HUDEP-2 (cell line): Measurements from ENCODE around the gene HELZ2.

Source experiments
- DNase-seq, 76 experiments: peaks; one replicate each; lab custom pipeline; 2025; ENCODE audit not compliant: unreplicated experiment in 76 of 76; lab: John Stamatoyannopoulos, UW

The HELZ2 gene

DNA sequence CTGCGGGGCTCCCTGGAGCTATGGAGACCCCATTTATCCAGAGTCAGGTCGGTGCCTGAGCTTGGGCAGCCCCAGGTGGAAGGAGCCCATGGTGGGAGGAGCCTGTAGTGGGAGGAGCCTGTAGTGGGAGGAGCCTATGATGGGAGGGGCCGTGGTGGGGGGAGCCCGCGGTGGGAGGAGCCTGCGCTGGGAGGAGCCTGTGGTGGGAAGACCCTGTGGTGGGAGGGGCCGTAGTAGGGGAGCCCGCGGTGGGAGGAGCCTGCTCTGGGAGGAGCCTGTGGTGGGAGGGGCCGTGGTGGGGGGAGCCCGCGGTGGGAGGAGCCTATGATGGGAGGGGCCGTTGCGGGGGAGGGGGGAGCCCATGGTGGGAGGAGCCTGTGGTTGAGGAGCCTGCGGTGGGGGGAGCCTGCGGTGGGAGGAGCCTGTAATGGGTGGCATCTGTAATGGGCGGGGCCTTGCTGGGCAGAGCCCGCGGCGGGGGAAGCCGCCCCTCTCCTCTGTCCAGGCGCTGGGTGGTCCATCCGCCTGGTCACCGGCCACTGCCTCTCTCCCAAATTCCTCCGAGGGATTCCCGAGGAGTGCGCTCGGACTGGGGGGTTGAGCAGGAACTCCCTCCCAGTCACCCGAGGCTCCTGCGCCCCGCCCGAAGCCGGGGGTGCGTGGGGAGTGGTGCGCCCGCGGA lies 20.6 kb downstream of the HELZ2 start:
- DNase-seq = peak in 73 of 76 experiments; percentile 30 to 99 (median 84)

GRCh38 chr20:63552481-63553249 lies 21.4 kb downstream of the HELZ2 start:
- peak in 44 of 76 experiments; percentile 7 to 73 (median 40) for DNase-seq

DNA sequence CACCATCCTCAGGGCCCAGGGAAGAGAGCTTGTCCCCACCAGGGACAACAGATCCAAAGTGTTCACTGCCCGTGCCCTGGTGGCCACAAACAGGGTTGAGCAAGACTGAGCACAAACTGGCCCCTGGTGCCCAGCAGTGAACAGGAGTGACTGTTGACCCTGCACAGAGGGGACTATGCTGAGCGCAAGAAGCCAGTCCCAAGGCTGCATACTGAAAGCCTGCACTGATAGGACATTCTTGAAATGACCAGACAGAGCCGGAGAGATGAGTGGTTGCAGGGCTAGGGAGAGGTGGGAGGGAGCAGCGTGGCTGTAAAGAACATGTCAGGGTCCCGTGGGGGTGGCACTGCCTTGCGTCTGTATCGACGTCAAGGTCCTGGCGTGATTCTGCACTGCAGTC lies 23.0 kb downstream of the HELZ2 start:
- DNase-seq = no peak

GRCh38 chr20:63549679-63550282 lies 24.3 kb downstream of the HELZ2 start:
- DNase-seq = no peak

GRCh38 chr20:63549019-63549418 lies 25.0 kb downstream of the HELZ2 start:
- DNase-seq = no peak

- DNase-seq = no peak
Observed at GRCh38 chr20:63548542-63548941, 25.5 kb downstream of the HELZ2 start.

DNA sequence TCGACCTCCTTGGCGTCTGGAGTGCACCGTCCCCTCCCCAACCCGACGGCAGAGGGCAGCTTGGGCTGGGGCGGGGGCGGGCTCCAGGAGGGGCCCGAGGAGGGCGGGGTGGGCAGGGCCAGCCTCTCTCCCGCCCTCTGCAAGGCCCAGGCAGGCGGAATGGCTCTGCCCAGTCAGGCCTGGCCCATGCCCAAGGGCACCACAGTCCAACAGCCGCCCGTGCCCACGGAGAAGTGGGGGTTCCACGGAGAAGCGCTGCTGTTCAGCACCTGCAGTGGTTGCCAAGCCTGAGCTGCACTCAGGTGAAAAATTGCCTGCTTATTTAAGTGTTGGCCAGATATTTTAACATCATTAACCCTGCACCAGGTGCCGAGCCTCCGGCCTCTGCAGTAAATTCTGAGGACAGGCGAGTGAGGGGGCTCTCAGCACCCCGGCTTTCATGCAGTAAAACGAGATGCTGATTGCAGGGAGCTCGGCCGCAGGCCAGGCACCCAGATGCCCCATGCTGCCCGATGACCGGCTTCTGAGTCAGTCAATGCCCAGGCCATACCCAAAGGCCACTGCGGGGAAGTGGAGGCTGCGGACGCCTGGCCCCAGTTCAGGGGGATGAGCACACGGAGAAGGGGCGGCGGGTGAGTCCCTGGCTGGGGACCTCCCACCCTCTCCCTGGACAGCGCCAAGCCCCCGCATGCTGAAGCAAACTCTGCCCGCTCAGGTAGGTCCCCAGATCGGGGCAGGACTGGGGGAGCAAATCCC lies 26.1 kb downstream of the HELZ2 start, which contains the start of gene SRMS:
Gene SRMS, minus strand, starts transcription at position 25 of the 756 bp plus-strand sequence. CDS start 286 bp downstream, outside the sequence.
- peak in 2 of 76 experiments; percentile 12 to 18 for DNase-seq

GRCh38 chr20:63546956-63547724 lies 26.9 kb downstream of the HELZ2 start:
- DNase-seq = no peak

GRCh38 chr20:63546256-63546955 lies 27.6 kb downstream of the HELZ2 start:
- no peak for DNase-seq

DNA sequence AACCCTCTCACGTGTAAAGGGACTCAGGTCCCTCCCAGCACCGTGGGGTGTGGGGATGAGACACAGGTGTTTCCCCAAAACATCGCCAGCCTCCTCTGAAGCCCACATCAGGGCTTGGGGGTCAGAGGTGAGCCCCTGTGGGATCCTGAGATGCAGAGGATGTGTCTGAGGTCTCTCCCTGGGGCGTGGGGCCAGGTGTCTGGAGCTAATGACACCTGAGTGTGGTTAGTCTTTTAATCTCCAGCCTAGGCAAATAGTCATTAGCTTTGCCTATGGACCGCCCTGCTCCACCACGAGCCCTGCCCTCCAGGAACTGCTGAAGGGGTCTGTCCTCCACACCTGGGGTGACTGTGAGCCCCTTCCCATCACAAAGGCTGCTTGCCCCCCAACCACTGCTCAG lies 28.2 kb downstream of the HELZ2 start:
- DNase-seq = no peak

GRCh38 chr20:63544958-63545516 lies 29.0 kb downstream of the HELZ2 start:
- no peak for DNase-seq

DNA sequence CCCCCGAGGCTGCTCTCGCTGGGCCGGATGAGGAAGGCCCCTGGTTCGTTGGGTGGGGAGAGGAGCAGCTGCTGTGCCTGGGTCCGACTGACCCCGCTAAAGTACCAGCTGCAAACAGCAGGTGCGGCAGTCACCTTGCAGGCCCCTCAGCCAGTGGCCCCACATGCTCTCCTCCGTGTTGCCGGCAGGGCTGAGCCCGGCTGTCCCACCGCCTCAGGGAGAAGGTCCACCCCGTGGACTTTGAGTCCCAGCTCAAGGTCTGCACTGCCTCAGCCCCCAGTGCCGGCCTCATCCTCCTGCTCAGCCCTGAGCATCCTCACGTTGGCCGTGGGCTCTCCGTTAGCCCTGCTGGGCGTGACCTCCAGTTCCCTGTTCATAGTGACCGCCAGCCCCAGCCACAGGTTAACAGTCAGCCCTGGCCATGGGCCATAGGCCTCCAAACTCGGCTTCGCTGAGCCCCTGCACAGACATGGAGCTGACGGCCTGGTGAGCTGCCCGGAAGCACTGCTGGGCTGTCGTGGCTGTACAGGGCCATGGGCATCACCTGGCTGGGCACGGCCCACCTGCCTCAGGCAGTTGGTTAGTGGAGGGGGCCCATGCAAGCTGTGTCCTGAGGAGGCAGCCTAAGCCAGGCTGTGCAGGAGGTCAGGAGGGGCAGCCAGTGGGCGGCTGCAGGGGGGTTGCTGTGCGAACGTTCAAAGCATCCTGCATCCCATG lies 29.6 kb downstream of the HELZ2 start:
- no peak for DNase-seq

DNA sequence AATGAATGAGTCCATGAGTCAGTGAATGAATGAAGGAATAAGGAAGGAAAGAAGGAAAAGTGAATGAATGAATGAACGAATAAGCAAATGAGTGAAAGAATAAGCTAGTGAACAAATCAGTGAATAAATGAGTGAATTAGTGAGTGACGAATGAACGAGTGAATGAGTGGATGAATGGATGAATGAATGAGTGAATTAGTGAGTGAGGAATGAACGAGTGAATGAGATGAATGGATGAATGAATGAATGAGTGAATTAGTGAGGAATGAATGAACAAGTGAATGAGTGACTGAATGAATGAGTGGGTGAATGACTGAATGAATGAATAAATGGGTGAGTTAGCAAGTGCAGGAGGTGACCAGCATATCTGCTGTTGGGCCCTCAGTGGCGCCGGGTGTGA lies 30.3 kb downstream of the HELZ2 start:
- DNase-seq = no peak

DNA sequence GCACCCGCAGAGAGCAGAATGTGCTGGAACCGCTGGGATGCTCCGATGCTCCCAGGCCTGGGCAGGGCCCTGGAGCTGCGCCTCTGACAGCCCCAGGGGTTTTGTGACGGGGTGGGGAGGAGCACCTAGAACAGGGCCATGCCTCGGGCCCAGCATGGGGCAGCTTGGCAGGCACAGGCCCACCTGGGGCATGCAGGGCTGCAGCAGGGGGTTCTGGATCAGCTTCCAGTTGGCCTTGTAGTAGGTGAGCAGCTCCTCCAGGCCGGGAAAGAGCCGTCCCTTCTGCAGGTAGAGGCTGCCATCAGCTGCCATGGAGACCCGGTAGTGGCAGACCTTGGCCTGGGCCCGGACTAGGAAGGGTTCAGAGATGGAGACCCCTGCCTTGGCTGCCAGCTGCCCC lies 30.9 kb downstream of the HELZ2 start:
- DNase-seq = no peak

DNA sequence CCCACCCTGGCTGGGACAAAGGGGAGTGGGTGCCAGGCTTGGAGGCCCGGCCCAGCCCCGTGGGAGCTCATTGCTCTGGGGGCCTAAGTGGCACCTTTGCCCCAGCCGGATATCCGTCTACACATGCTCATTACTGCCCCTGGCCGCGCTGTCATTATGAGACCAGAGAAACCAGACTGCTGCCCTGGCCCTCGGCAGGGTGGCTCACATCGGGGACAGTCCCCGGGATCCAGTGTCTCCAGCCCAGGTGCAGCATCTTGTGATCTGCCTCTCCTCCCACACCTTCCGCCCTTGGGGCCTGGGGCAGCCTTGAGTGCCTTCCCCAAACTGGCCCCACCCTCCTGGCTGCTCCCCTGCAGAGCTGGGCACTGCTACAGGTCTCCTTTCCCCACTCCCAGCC lies 31.3 kb downstream of the HELZ2 start:
- DNase-seq = no peak

GRCh38 chr20:63542031-63542559 lies 31.9 kb downstream of the HELZ2 start:
- no peak for DNase-seq

DNA sequence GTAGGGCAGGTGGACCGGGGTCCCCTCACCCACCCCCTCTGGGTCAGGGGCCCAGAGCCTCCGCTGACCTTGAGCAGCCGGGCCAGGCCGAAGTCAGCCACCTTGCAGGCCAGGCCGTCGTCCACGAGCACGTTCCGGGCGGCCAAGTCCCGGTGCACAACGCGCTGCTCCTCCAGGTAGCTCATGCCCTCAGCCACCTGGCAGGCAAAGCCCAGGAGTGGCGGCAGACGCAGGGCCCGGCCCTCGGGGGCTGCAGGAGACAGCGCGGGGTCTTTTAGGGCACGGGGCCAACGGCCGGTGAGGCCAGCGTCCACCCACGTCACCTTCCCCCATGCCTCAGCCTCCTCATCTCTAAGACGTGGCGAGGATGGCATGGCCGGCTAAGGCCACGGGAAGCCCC lies 32.7 kb downstream of the HELZ2 start:
- DNase-seq = no peak

GRCh38 chr20:63540417-63541186 lies 33.4 kb downstream of the HELZ2 start:
- DNase-seq = no peak
